Ureter (tissue), 1 donor: Measurements from ENCODE around the gene ATP13A3. TPM values are rescaled to one million over a fixed set of nuclear protein-coding genes. Genes with fewer than 3 reads are reported as not detected.

Experiments
- DNase-seq: peaks from one replicate; pipeline ENCODE4 v3.0.0-alpha.2; 2020; ENCODE audit warnings: low spot score
- total RNA-seq: library from RNA; stranded (reverse); gene quantifications from one replicate; pipeline ENCODE4 v1.2.4, GENCODE V29; 2023
- donor health status: DM: yes; HTN: yes; CAD: no.

The ATP13A3 gene
- total RNA-seq, 1 donor from 2014 or later: 68.5 TPM

GRCh38 chr3:194475138-194475932 lies 11.5 kb downstream of the ATP13A3 start:
- DNase-seq: no peak

- no peak for DNase-seq
Measured at GRCh38 chr3:194474675-194475074, 12.1 kb downstream of the ATP13A3 start.

GRCh38 chr3:194472290-194472920 lies 14.4 kb downstream of the ATP13A3 start:
- DNase-seq: no peak

- DNase-seq: no peak
Measured at GRCh38 chr3:194471863-194472262, 14.9 kb downstream of the ATP13A3 start.

- DNase-seq: no peak
Measured at GRCh38 chr3:194470615-194471014, 16.2 kb downstream of the ATP13A3 start.

- DNase-seq: no peak
Measured at GRCh38 chr3:194469977-194470376, 16.8 kb downstream of the ATP13A3 start.

- DNase-seq: no peak
Measured at GRCh38 chr3:194468086-194468485, 18.7 kb downstream of the ATP13A3 start.

GRCh38 chr3:194466761-194467356 lies 19.9 kb downstream of the ATP13A3 start:
- DNase-seq: no peak

GRCh38 chr3:194465920-194466570 lies 20.8 kb downstream of the ATP13A3 start:
- no peak for DNase-seq

- no peak for DNase-seq
Measured at GRCh38 chr3:194465246-194465645, 21.6 kb downstream of the ATP13A3 start.

- DNase-seq: no peak
Measured at GRCh38 chr3:194464692-194465091, 22.1 kb downstream of the ATP13A3 start.

- DNase-seq: no peak
Measured at GRCh38 chr3:194462936-194463335, 23.9 kb downstream of the ATP13A3 start.

- no peak for DNase-seq
Measured at GRCh38 chr3:194460566-194460965, 26.2 kb downstream of the ATP13A3 start.

- no peak for DNase-seq
Measured at GRCh38 chr3:194458131-194458530, 28.7 kb downstream of the ATP13A3 start.

GRCh38 chr3:194455481-194455880 lies 31.3 kb downstream of the ATP13A3 start:
- DNase-seq: no peak

GRCh38 chr3:194450341-194450740 lies 36.5 kb downstream of the ATP13A3 start:
- DNase-seq: no peak

- no peak for DNase-seq
Measured at GRCh38 chr3:194449913-194450312, 36.9 kb downstream of the ATP13A3 start.

GRCh38 chr3:194447657-194448056 lies 39.1 kb downstream of the ATP13A3 start:
- DNase-seq: no peak

GRCh38 chr3:194447161-194447560 lies 39.6 kb downstream of the ATP13A3 start:
- no peak for DNase-seq

- no peak for DNase-seq
Measured at GRCh38 chr3:194446754-194447153, 40.0 kb downstream of the ATP13A3 start.

- DNase-seq: no peak
Measured at GRCh38 chr3:194446172-194446571, 40.6 kb downstream of the ATP13A3 start.

GRCh38 chr3:194443901-194444300 lies 42.9 kb downstream of the ATP13A3 start:
- DNase-seq: no peak
